ENCODE results near the gene GSTM3.
A peak's percentile ranks its signal among the peaks of the same experiment; 100 is the strongest.
"Not testable (repeated sequence)": the region's sequence is repeated elsewhere in the genome, so short reads cannot be mapped to it uniquely, and the experiment has no call there.

GSTM3 gene

GRCh38 chr1:109694400-109694799, 46.4 kb downstream of the GSTM3 start:
- not testable (repeated sequence) for DNase-seq

GRCh38 chr1:109691759-109692158, 49.1 kb downstream of the GSTM3 start:
- DNase-seq, result no peak

- no peak for DNase-seq
Observed at GRCh38 chr1:109689844-109690405, 50.9 kb downstream of the GSTM3 start.

- peak in 1 of 2 experiments; percentile 3 for DNase-seq
Observed at GRCh38 chr1:109687641-109688499, 53.0 kb downstream of the GSTM3 start, which contains the start of gene GSTM1. Gene GSTM1 (plus strand): TSS chr1:109687817. CDS start chr1:109687874, 57 bp downstream.

GRCh38 chr1:109687109-109687508, 53.7 kb downstream of the GSTM3 start:
- DNase-seq, result not testable (repeated sequence)

GRCh38 chr1:109685890-109686289, 54.9 kb downstream of the GSTM3 start:
- not testable (repeated sequence) for DNase-seq

- DNase-seq, result not testable (repeated sequence)
Observed at GRCh38 chr1:109685399-109685798, 55.4 kb downstream of the GSTM3 start.

GRCh38 chr1:109684777-109685176, 56.1 kb downstream of the GSTM3 start:
- DNase-seq, result not testable (repeated sequence)

Data from SW 1271 (cell line).